Ovary (tissue), 3 donors: ENCODE results near the gene ANGPTL2.

Experiments used
- CTCF ChIP-seq, 3 donors: fragments of 450-650 bp in 2 of 3; fragments of 200-600 bp in 1 of 3; IDR thresholded peaks; one replicate each; pipeline versions ENCODE4 v1.5.1 to v1.8.0; 2016 to 2022; ENCODE audit warnings: antibody characterized with exemption in 3 of 3, mild to moderate bottlenecking in 1 of 3
- EP300 ChIP-seq: sonication (generic); formaldehyde crosslinking; IDR thresholded peaks from one replicate; pipeline ENCODE4 v1.6.1; 2017; ENCODE audit warnings: antibody characterized with exemption
- POLR2A ChIP-seq: fragments of 450-650 bp; IDR thresholded peaks from one replicate; pipeline ENCODE4 v1.6.1; 2017; ENCODE audit warnings: antibody characterized with exemption, mild to moderate bottlenecking, moderate library complexity
- donor health status: DM: no; HTN: no; CAD: no.

GRCh38 chr9:127139775-127140174 lies 17.3 kb upstream of the ANGPTL2 start:
- TF ChIP-seq CTCF (IDR thresholded peaks at IDR 0.05) (no peak), POLR2A (no peak), EP300 (no peak)
